Upper lobe of right lung (tissue), 1 donor: ENCODE data around the gene ALDOA. TPM values are rescaled to one million over a fixed set of nuclear protein-coding genes. Genes with fewer than 3 reads are reported as not detected.

Experiments used
- ATAC-seq: fragments of 200-7000 bp; cut with Tn5 transposase; one replicate; pipeline ENCODE4 v1.9.1; 2020; ENCODE audit warnings: mild to moderate bottlenecking, moderate library complexity
- DNase-seq: peaks from one replicate; pipeline ENCODE4 v3.0.0-alpha.2; 2020
- H3K27ac ChIP-seq: fragments of 200-600 bp; one replicate; pipeline ENCODE4 v1.8.0; 2022
- H3K27me3 ChIP-seq: fragments of 200-600 bp; one replicate; pipeline ENCODE4 v1.8.0; 2022; ENCODE audit warnings: mild to moderate bottlenecking
- H3K36me3 ChIP-seq: fragments of 200-600 bp; one replicate; pipeline ENCODE4 v1.8.0; 2022
- H3K4me1 ChIP-seq: fragments of 200-600 bp; one replicate; pipeline ENCODE4 v1.8.0; 2022
- H3K4me3 ChIP-seq: fragments of 200-600 bp; one replicate; pipeline ENCODE4 v1.8.0; 2022; ENCODE audit warnings: mild to moderate bottlenecking
- H3K9me3 ChIP-seq: fragments of 200-600 bp; one replicate; pipeline ENCODE4 v1.8.0; 2022
- CTCF ChIP-seq: fragments of 200-600 bp; IDR thresholded peaks from one replicate; pipeline ENCODE4 v1.8.0; 2022; ENCODE audit warnings: antibody characterized with exemption
- intact Hi-C: fragments of 100-400 bp; cut with DNase I; formaldehyde crosslinking; loops from one replicate; pipeline ENCODE4 v1.11.0; 2022
- total RNA-seq: library from RNA; stranded (reverse); fragmentation: NEBNext Ultra II Directional; extraction: Animal tissue kit (Norgen Biotek cat#: 25700); gene quantifications from one replicate; pipeline ENCODE4 v1.2.1, GENCODE V29; 2021
- donor health status: DM: no; HTN: yes; CAD: no; lungs with severe emphysema.

ALDOA gene
- total RNA-seq, 1 donor from 2014 or later, result 689 TPM

- H3K9me3 ChIP-seq, result no peaks in the 10 kb centered on the region
- no peak for ATAC-seq
- intact Hi-C loops, result no loop called here
Observed at GRCh38 chr16:30022887-30023286, 42.7 kb upstream of the ALDOA start, which contains the start of gene C16orf92. Gene C16orf92, plus strand, starts transcription at chr16:30023198. Its CDS starts 143 bp downstream, at chr16:30023341.

GRCh38 chr16:30023586-30023985, 42.0 kb upstream of the ALDOA start:
- intact Hi-C loops, result no loop called here
- H3K36me3 ChIP-seq, result no peaks in the 10 kb centered on the region
- peaks cover 20% of the 10 kb centered on the region for H3K27me3 ChIP-seq
- no peaks in the 10 kb centered on the region for H3K4me1 ChIP-seq
- no peak for ATAC-seq
- TF ChIP-seq CTCF, result no peak
- no peak for DNase-seq
- no peak overlapping the region for H3K27ac ChIP-seq
- no peaks in the 10 kb centered on the region for H3K9me3 ChIP-seq
- H3K4me3 ChIP-seq, result no peak overlapping the region

More at GRCh38 chr16:30022887-30023286, 42.7 kb upstream of the ALDOA start, which contains the start of gene C16orf92:
- H3K27me3 ChIP-seq, result peaks cover 18% of the 10 kb centered on the region
- no peak within 1 kb of the TSS for H3K4me3 ChIP-seq
- no peaks in the 10 kb centered on the region for H3K4me1 ChIP-seq
- no peaks in the 10 kb centered on the region for H3K36me3 ChIP-seq
- H3K27ac ChIP-seq, result no peak within 1 kb of the TSS
- no peak for DNase-seq
- TF ChIP-seq CTCF, result no peak

GRCh38 chr16:30024451-30024850, 41.1 kb upstream of the ALDOA start:
- Histone ChIP-seq H3K9me3 (no peaks in the 10 kb centered on the region), H3K36me3 (no peaks in the 10 kb centered on the region), H3K27ac (no peak overlapping the region), H3K4me1 (no peaks in the 10 kb centered on the region), H3K27me3 (peaks cover 29% of the 10 kb centered on the region), H3K4me3 (no peak overlapping the region)
- no peak for TF ChIP-seq CTCF
- ATAC-seq, result no peak
- DNase-seq, result no peak
- intact Hi-C loops, result no loop called here

GRCh38 chr16:30025156-30025555, 40.4 kb upstream of the ALDOA start:
- Histone ChIP-seq H3K27me3 (peaks cover 36% of the 10 kb centered on the region), H3K36me3 (no peaks in the 10 kb centered on the region), H3K27ac (no peak overlapping the region), H3K4me3 (no peak overlapping the region), H3K4me1 (no peaks in the 10 kb centered on the region), H3K9me3 (no peaks in the 10 kb centered on the region)
- DNase-seq (no peak), ATAC-seq (no peak)
- no peak for TF ChIP-seq CTCF
- intact Hi-C loops, result no loop called here

GRCh38 chr16:30025574-30025973, 40.0 kb upstream of the ALDOA start:
- no peaks in the 10 kb centered on the region for H3K36me3 ChIP-seq
- intact Hi-C loops, result no loop called here

More at GRCh38 chr16:30025574-30025973, 40.0 kb upstream of the ALDOA start:
- ATAC-seq (no peak), DNase-seq (no peak)
- Histone ChIP-seq H3K27me3 (peaks cover 38% of the 10 kb centered on the region), H3K4me3 (no peak overlapping the region), H3K27ac (no peak overlapping the region), H3K4me1 (no peaks in the 10 kb centered on the region), H3K9me3 (no peaks in the 10 kb centered on the region)
- TF ChIP-seq CTCF, result no peak
